Right lobe of liver (tissue), 4 donors: Measurements from ENCODE around the gene EIF2S1.

Experiments
- POLR2A ChIP-seq: fragments of 450-650 bp; IDR thresholded peaks from one replicate; pipeline ENCODE4 v1.6.1; 2017; ENCODE audit warnings: antibody characterized with exemption, mild to moderate bottlenecking
- TF ChIP-seq, protein P1 (sequence below), 4 donors: fragments of 200-600 bp in 3 of 4; fragments of 450-650 bp in 1 of 4; IDR thresholded peaks; one replicate each; pipeline versions ENCODE4 v1.5.1 to v1.8.0; 2016 to 2022; ENCODE audit warnings: antibody characterized with exemption in 4 of 4, mild to moderate bottlenecking in 2 of 4
- donor health status: DM: no; HTN: no; CAD: no.
- donor health status: DM: no; HTN: no; CAD: no.
- donor health status: DM: no; HTN: yes; CAD: no.

DNA sequence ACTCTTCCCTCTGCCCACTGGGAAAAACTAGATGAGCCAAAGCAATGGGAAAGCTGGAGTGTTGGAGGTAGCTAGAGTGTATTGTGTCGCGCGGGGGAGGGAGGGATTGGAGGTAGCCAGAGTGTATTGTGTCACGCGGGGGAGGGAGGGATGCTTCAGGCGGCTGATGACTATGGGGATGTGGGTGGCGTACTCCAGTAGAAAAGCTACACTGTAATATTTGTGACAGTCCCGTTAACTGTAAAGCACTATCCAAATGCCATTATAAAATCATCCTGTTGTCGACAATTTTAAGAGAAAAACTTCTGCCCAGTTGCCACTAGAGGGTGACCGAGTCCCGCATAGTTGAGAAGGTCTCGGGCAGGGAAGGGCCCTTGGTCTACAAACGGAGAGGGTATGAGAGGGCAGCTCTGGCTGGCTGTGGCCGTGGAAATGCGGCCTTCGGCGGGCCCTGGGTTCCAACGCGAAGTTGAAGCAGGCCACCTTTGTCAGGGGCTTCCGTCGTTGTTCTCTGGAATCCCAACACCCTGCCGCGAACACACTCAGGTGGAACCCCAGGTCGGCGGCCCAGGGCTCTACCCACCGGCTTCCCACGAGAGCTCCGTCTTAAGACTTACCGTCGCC lies 67.0 kb downstream of the EIF2S1 start:
- TF ChIP-seq, protein P1, sequence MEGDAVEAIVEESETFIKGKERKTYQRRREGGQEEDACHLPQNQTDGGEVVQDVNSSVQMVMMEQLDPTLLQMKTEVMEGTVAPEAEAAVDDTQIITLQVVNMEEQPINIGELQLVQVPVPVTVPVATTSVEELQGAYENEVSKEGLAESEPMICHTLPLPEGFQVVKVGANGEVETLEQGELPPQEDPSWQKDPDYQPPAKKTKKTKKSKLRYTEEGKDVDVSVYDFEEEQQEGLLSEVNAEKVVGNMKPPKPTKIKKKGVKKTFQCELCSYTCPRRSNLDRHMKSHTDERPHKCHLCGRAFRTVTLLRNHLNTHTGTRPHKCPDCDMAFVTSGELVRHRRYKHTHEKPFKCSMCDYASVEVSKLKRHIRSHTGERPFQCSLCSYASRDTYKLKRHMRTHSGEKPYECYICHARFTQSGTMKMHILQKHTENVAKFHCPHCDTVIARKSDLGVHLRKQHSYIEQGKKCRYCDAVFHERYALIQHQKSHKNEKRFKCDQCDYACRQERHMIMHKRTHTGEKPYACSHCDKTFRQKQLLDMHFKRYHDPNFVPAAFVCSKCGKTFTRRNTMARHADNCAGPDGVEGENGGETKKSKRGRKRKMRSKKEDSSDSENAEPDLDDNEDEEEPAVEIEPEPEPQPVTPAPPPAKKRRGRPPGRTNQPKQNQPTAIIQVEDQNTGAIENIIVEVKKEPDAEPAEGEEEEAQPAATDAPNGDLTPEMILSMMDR (IDR thresholded peaks at IDR 0.05), result peak; percentile 72 to 78 (median 74)
- no peak for TF ChIP-seq POLR2A
